ENCODE data around the gene RINT1.
A peak's percentile ranks its signal among the peaks of the same experiment; 100 is the strongest.

Gene RINT1

DNA sequence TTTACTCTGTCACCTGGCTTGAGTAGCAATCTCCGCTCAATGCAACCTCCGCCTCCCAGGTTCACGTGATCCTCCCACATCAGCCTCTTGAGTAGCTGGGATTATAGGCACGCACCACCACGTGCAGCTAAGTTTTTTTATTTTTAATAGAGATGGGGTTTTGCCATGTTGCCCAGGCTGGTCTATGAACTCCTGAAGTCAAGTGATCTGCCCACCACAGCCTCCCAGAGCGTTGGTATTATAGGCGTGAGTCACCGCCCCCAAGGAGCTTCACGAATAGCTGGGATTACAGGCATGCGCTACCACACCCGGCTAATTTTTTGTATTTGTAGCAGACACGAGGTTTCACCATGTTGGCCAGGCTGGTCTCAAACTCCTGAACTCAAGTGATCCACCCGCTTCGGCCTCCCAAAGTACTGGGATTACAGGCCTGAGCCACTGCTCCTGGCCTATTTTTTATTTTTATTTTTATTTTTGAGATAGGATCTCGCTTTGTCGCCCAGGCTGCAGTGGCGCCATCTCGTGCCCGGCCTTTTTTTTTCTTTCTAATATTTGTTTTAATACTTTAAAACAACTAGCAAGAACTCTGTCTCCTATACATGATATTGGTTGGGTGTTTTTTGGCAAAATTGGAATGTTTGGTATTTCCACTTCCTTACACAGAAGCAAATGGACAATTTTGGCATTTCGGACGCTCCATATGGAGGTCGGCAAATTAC lies 48.2 kb downstream of the RINT1 start:
- TF ChIP-seq, protein P1, sequence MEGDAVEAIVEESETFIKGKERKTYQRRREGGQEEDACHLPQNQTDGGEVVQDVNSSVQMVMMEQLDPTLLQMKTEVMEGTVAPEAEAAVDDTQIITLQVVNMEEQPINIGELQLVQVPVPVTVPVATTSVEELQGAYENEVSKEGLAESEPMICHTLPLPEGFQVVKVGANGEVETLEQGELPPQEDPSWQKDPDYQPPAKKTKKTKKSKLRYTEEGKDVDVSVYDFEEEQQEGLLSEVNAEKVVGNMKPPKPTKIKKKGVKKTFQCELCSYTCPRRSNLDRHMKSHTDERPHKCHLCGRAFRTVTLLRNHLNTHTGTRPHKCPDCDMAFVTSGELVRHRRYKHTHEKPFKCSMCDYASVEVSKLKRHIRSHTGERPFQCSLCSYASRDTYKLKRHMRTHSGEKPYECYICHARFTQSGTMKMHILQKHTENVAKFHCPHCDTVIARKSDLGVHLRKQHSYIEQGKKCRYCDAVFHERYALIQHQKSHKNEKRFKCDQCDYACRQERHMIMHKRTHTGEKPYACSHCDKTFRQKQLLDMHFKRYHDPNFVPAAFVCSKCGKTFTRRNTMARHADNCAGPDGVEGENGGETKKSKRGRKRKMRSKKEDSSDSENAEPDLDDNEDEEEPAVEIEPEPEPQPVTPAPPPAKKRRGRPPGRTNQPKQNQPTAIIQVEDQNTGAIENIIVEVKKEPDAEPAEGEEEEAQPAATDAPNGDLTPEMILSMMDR (IDR thresholded peaks at IDR 0.05), result no peak
- Histone ChIP-seq H3K4me3 (ENCODE audit: low read depth in 1 of 2, low read length in 1 of 2) (no peak overlapping the region), H3K36me3 (no peaks in the 10 kb centered on the region), H3K27ac (no peak overlapping the region), H3K27me3 (no peaks in the 10 kb centered on the region), H3K4me1 (ENCODE audit: control insufficient read depth in 1 of 2, insufficient read depth in 1 of 2, low read depth in 1 of 2, low read length in 1 of 2) (peaks cover 7 to 8% of the 10 kb centered on the region in 2 experiments), H3K9me3 (no peaks in the 10 kb centered on the region)

- no peaks in the 10 kb centered on the region for H3K27me3 ChIP-seq
- no peaks in the 10 kb centered on the region for H3K9me3 ChIP-seq
- H3K36me3 ChIP-seq, result no peaks in the 10 kb centered on the region
- H3K4me1 ChIP-seq (ENCODE audit: control insufficient read depth in 1 of 2, insufficient read depth in 1 of 2, low read depth in 1 of 2, low read length in 1 of 2), result peaks cover 7 to 8% of the 10 kb centered on the region in 2 experiments
- TF ChIP-seq, protein P1 (IDR thresholded peaks at IDR 0.05), result no peak
- H3K4me3 ChIP-seq (ENCODE audit: low read depth in 1 of 2, low read length in 1 of 2), result peak within 1 kb of the TSS; percentile 47 to 49
- H3K27ac ChIP-seq, result no peak within 1 kb of the TSS
Measured at GRCh38 chr7:105581066-105581811, 49.2 kb downstream of the RINT1 start, which contains the start of gene EFCAB10. Gene EFCAB10, minus strand, starts transcription at chr7:105581493. Its CDS starts 30 bp downstream, at chr7:105581463.

DNA sequence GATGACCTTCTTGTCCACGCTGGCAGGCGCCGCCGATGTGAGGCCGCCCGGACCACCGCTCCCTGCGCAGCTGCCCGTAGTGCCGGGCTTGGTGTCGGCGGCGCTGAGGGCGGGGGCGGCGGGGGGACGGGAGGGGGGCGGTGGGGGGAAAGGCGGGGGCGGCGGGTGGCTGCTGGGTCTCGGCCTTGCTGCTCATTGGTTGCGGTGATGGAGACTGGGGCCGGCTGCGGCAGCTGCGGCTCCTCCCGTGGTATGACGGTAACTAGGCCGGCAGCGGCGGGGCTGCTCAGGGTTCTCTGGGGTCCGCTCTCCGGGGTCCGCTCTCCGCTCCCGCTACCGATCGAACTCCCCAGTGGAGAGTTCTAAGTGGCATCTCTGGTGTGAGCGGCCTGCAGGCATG lies 51.1 kb downstream of the RINT1 start:
- peaks cover 7 to 8% of the 10 kb centered on the region in 2 experiments for H3K4me1 ChIP-seq (ENCODE audit: control insufficient read depth in 1 of 2, insufficient read depth in 1 of 2, low read depth in 1 of 2, low read length in 1 of 2)
- H3K36me3 ChIP-seq, result no peaks in the 10 kb centered on the region
- H3K4me3 ChIP-seq (ENCODE audit: low read depth in 1 of 2, low read length in 1 of 2), result no peak overlapping the region
- H3K27ac ChIP-seq, result no peak overlapping the region
- TF ChIP-seq, protein P1 (IDR thresholded peaks at IDR 0.05), result no peak
- H3K9me3 ChIP-seq, result no peaks in the 10 kb centered on the region
- no peaks in the 10 kb centered on the region for H3K27me3 ChIP-seq

DNA sequence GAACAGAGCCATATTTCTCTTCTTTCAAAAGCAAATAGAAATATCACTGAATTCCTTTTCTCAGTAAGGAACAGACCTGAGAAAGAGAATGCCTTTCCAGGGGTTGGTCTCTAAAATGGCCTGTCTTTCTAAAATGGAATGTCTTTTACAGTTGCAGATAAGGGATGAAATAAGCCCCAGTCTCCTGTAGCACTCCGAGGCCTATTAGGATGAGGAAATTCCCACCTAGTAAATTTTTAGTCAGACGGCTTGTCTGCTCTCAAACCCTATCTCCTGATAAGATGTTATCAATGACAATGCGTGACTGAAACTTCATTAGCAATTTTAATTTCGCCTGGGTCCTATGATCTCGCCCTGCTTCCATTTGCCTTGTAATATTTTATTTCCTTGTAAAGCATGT lies 52.2 kb downstream of the RINT1 start:
- TF ChIP-seq, protein P1 (IDR thresholded peaks at IDR 0.05), result no peak
- Histone ChIP-seq H3K9me3 (no peaks in the 10 kb centered on the region), H3K27me3 (no peaks in the 10 kb centered on the region), H3K27ac (no peak overlapping the region), H3K36me3 (no peaks in the 10 kb centered on the region), H3K4me3 (ENCODE audit: low read depth in 1 of 2, low read length in 1 of 2) (no peak overlapping the region), H3K4me1 (ENCODE audit: control insufficient read depth in 1 of 2, insufficient read depth in 1 of 2, low read depth in 1 of 2, low read length in 1 of 2) (peaks cover 7 to 8% of the 10 kb centered on the region in 2 experiments)

- peaks cover 7% of the 10 kb centered on the region in 2 experiments for H3K4me1 ChIP-seq (ENCODE audit: control insufficient read depth in 1 of 2, insufficient read depth in 1 of 2, low read depth in 1 of 2, low read length in 1 of 2)
- no peaks in the 10 kb centered on the region for H3K36me3 ChIP-seq
- H3K27me3 ChIP-seq, result no peaks in the 10 kb centered on the region
- H3K27ac ChIP-seq, result no peak overlapping the region
- no peak overlapping the region for H3K4me3 ChIP-seq (ENCODE audit: low read depth in 1 of 2, low read length in 1 of 2)
- H3K9me3 ChIP-seq, result no peaks in the 10 kb centered on the region
- TF ChIP-seq, protein P1 (IDR thresholded peaks at IDR 0.05), result no peak
Measured at GRCh38 chr7:105585850-105586500, 54.0 kb downstream of the RINT1 start.
